Measurements from ENCODE around the gene OR52W1.

- TF ChIP-seq CTCF (IDR thresholded peaks at IDR 0.05), result no peak
- TF ChIP-seq POLR2A (IDR thresholded peaks at IDR 0.05), result no peak
Measured at GRCh38 chr11:6237266-6237665, 38.2 kb downstream of the OR52W1 start.

Data from lower leg skin (tissue), 3 donors.